A673 (cell line): ENCODE measurements around the gene CDKAL1.

Experiments used
- EZH2 ChIP-seq: fragments of 200-600 bp; sonication (generic); IDR thresholded peaks from 2 replicates; pipeline ENCODE4 v1.6.1; 2017; ENCODE audit warnings: borderline replicate concordance, low read depth, mild to moderate bottlenecking, mixed read lengths, antibody characterized with exemption, low read length; ENCODE audit not compliant: poor library complexity, severe bottlenecking
- TF ChIP-seq, protein P1 (sequence below): fragments of 300-800, 200-600 bp; sonication (generic); conservative IDR thresholded peaks from 2 replicates; pipeline ENCODE4 v1.5.1; 2017; ENCODE audit warnings: low read depth, mild to moderate bottlenecking, antibody characterized with exemption, low read length, moderate library complexity, mixed read lengths

- TF ChIP-seq EZH2 = no peak
- TF ChIP-seq, protein P1, sequence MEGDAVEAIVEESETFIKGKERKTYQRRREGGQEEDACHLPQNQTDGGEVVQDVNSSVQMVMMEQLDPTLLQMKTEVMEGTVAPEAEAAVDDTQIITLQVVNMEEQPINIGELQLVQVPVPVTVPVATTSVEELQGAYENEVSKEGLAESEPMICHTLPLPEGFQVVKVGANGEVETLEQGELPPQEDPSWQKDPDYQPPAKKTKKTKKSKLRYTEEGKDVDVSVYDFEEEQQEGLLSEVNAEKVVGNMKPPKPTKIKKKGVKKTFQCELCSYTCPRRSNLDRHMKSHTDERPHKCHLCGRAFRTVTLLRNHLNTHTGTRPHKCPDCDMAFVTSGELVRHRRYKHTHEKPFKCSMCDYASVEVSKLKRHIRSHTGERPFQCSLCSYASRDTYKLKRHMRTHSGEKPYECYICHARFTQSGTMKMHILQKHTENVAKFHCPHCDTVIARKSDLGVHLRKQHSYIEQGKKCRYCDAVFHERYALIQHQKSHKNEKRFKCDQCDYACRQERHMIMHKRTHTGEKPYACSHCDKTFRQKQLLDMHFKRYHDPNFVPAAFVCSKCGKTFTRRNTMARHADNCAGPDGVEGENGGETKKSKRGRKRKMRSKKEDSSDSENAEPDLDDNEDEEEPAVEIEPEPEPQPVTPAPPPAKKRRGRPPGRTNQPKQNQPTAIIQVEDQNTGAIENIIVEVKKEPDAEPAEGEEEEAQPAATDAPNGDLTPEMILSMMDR = no peak
Measured at GRCh38 chr6:20674664-20675063, 140.4 kb downstream of the CDKAL1 start.
